HL-60 (cell line): ENCODE results near the gene RALGPS2.

Experiments used
- GABPA ChIP-seq: IDR thresholded peaks from 2 replicates; pipeline ENCODE4 v1.6.1; 2012; ENCODE audit warnings: low read depth
- POLR2AphosphoS5 ChIP-seq: IDR thresholded peaks from 2 replicates; pipeline ENCODE4 v1.6.1; 2012; ENCODE audit warnings: low read depth
- TF ChIP-seq, protein P1 (sequence below): IDR thresholded peaks from one replicate; pipeline ENCODE4 v1.5.1; 2011; ENCODE audit warnings: low read length, control low read depth, inconsistent platforms; ENCODE audit not compliant: insufficient read depth
- TF ChIP-seq, protein P2 (sequence below): IDR thresholded peaks from 2 replicates; pipeline ENCODE4 v1.6.1; 2012; ENCODE audit warnings: low read depth; ENCODE audit not compliant: insufficient replicate concordance

DNA sequence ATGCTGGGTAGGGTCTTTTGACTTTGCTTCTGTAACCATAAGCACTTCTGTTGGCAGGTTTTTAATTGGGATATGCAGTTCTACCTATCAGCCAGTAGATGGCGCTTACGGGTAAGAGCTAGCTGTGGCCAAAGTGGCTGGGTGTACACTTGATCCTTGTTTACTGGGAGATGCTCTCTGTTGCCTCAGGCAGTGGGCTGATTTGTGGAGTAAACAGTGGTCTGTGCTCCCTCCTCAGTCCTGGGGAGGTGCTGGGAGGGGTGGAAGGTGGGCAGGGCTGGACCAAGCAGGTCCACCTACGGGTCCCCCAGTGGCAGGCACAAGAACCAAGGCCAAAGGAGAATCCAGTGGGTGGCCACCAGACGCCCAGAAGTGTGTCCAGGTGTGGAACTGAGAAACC is 43.4 kb downstream of the RALGPS2 start:
- TF ChIP-seq, protein P1, sequence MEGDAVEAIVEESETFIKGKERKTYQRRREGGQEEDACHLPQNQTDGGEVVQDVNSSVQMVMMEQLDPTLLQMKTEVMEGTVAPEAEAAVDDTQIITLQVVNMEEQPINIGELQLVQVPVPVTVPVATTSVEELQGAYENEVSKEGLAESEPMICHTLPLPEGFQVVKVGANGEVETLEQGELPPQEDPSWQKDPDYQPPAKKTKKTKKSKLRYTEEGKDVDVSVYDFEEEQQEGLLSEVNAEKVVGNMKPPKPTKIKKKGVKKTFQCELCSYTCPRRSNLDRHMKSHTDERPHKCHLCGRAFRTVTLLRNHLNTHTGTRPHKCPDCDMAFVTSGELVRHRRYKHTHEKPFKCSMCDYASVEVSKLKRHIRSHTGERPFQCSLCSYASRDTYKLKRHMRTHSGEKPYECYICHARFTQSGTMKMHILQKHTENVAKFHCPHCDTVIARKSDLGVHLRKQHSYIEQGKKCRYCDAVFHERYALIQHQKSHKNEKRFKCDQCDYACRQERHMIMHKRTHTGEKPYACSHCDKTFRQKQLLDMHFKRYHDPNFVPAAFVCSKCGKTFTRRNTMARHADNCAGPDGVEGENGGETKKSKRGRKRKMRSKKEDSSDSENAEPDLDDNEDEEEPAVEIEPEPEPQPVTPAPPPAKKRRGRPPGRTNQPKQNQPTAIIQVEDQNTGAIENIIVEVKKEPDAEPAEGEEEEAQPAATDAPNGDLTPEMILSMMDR = peak; percentile 86
- TF ChIP-seq, protein P2, sequence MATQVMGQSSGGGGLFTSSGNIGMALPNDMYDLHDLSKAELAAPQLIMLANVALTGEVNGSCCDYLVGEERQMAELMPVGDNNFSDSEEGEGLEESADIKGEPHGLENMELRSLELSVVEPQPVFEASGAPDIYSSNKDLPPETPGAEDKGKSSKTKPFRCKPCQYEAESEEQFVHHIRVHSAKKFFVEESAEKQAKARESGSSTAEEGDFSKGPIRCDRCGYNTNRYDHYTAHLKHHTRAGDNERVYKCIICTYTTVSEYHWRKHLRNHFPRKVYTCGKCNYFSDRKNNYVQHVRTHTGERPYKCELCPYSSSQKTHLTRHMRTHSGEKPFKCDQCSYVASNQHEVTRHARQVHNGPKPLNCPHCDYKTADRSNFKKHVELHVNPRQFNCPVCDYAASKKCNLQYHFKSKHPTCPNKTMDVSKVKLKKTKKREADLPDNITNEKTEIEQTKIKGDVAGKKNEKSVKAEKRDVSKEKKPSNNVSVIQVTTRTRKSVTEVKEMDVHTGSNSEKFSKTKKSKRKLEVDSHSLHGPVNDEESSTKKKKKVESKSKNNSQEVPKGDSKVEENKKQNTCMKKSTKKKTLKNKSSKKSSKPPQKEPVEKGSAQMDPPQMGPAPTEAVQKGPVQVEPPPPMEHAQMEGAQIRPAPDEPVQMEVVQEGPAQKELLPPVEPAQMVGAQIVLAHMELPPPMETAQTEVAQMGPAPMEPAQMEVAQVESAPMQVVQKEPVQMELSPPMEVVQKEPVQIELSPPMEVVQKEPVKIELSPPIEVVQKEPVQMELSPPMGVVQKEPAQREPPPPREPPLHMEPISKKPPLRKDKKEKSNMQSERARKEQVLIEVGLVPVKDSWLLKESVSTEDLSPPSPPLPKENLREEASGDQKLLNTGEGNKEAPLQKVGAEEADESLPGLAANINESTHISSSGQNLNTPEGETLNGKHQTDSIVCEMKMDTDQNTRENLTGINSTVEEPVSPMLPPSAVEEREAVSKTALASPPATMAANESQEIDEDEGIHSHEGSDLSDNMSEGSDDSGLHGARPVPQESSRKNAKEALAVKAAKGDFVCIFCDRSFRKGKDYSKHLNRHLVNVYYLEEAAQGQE = no peak
- TF ChIP-seq POLR2AphosphoS5 = no peak
- no peak for TF ChIP-seq GABPA
